Psoas muscle (tissue), 8 donors: Measurements from ENCODE around the gene KIF21B. TPM values are rescaled to one million over a fixed set of nuclear protein-coding genes. Genes with fewer than 3 reads are reported as not detected.

Experiments
- ATAC-seq, 4 donors: fragments of 200-7000 bp; cut with Tn5 transposase; one replicate each; pipeline ENCODE4 v1.9.1; 2020; ENCODE audit warnings: moderate library complexity in 3 of 4, mild to moderate bottlenecking in 2 of 4
- DNase-seq, 2 donors: peaks; one replicate each; pipeline ENCODE4 v3.0.0-alpha.2; 2020
- H3K27ac ChIP-seq: fragments of 200-600 bp; one replicate; pipeline ENCODE4 v1.8.0; 2022
- H3K27me3 ChIP-seq, 3 donors: fragments of 200-600 bp in 1 of 3; one replicate each; pipeline versions ENCODE4 v1.6.1 to v1.8.0; 2013 to 2022; ENCODE audit warnings: low read length in 2 of 3, mild to moderate bottlenecking in 2 of 3, moderate library complexity in 1 of 3; ENCODE audit not compliant: insufficient read depth in 3 of 3
- H3K36me3 ChIP-seq, 2 donors: fragments of 200-600 bp in 1 of 2; one replicate each; pipeline versions ENCODE4 v1.6.1 to v1.8.0; 2013 to 2022; ENCODE audit warnings: low read depth in 1 of 2, mild to moderate bottlenecking in 1 of 2, moderate library complexity in 1 of 2; ENCODE audit not compliant: insufficient read depth in 1 of 2
- H3K4me1 ChIP-seq: fragments of 200-600 bp; one replicate; pipeline ENCODE4 v1.8.0; 2022
- H3K4me3 ChIP-seq: fragments of 200-600 bp; one replicate; pipeline ENCODE4 v1.8.0; 2022; ENCODE audit warnings: mild to moderate bottlenecking
- H3K9me3 ChIP-seq: fragments of 200-600 bp; one replicate; pipeline ENCODE4 v1.8.0; 2022
- WGBS, 3 donors: extraction: QIAGEN DNeasy Blood & Tissue Kit; methylation state at CpG; one replicate each; pipeline versions ENCODE4 v1.1.6 to v1.1.7; 2013; 5-methylcytosine and 5-hydroxymethylcytosine counted together
- intact Hi-C, 2 donors: fragments of 100-400 bp; cut with DNase I; formaldehyde crosslinking; loops; one replicate each; pipeline versions ENCODE4 v1.11.0 to v1.14.2; 2022
- polyA plus RNA-seq, 3 donors: library from polyadenylated mRNA; stranded (reverse); fragments of 200-250 nt; gene quantifications; one replicate each; pipeline ENCODE4 v1.2.3, GENCODE V29; 2013
- total RNA-seq, 4 donors: library from RNA; stranded (reverse); fragmentation: NEBNext Ultra II Directional in 2 of 4; extraction: Animal tissue kit (Norgen Biotek cat#: 25700) in 2 of 4; gene quantifications; one replicate each; pipeline versions ENCODE4 v1.2.1 to v1.2.4, GENCODE V29; 2021 to 2023
- TF ChIP-seq, protein P1 (sequence below): fragments of 200-600 bp; IDR thresholded peaks from one replicate; pipeline ENCODE4 v1.8.0; 2022; ENCODE audit warnings: antibody characterized with exemption
- donor health status: healthy with polysubstance abuse.
- donor health status: DM: no; HTN: no; CAD: no; lungs with moderate emphysema.
- donor health status: Bipolar disorder and iron deficiency.
- donor health status: healthy.
- donor health status: DM: yes; HTN: yes; CAD: no.
- donor health status: DM: no; HTN: no; CAD: no.
- donor health status: DM: no; HTN: no; CAD: no.
- donor health status: DM: yes; HTN: yes; CAD: no.

KIF21B gene
- total and polyA plus RNA-seq, 7 donors, result 0.04 to 0.81 (median 0.20) TPM

GRCh38 chr1:200982071-200982945 lies 41.2 kb downstream of the KIF21B start:
- DNase-seq, result no peak
- Histone ChIP-seq H3K27me3 (no peaks in the 10 kb centered on the region), H3K4me3 (no peak overlapping the region), H3K36me3 (no peaks in the 10 kb centered on the region), H3K4me1 (no peaks in the 10 kb centered on the region), H3K9me3 (no peaks in the 10 kb centered on the region), H3K27ac (no peak overlapping the region)
- no peak for ATAC-seq
- TF ChIP-seq, protein P1, sequence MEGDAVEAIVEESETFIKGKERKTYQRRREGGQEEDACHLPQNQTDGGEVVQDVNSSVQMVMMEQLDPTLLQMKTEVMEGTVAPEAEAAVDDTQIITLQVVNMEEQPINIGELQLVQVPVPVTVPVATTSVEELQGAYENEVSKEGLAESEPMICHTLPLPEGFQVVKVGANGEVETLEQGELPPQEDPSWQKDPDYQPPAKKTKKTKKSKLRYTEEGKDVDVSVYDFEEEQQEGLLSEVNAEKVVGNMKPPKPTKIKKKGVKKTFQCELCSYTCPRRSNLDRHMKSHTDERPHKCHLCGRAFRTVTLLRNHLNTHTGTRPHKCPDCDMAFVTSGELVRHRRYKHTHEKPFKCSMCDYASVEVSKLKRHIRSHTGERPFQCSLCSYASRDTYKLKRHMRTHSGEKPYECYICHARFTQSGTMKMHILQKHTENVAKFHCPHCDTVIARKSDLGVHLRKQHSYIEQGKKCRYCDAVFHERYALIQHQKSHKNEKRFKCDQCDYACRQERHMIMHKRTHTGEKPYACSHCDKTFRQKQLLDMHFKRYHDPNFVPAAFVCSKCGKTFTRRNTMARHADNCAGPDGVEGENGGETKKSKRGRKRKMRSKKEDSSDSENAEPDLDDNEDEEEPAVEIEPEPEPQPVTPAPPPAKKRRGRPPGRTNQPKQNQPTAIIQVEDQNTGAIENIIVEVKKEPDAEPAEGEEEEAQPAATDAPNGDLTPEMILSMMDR, result no peak
- intact Hi-C loops, result no loop called here
- 56 to 57% (median 56%) methylated on average over 17 to 19 of the region's 19 CpGs for WGBS, 3 donors

GRCh38 chr1:200981278-200981677 lies 42.2 kb downstream of the KIF21B start:
- Histone ChIP-seq H3K27me3 (no peaks in the 10 kb centered on the region), H3K27ac (no peak overlapping the region), H3K9me3 (no peaks in the 10 kb centered on the region), H3K4me3 (no peak overlapping the region), H3K4me1 (no peaks in the 10 kb centered on the region), H3K36me3 (no peaks in the 10 kb centered on the region)
- no peak for DNase-seq
- 58 to 70% (median 59%) methylated on average over 4 of the region's 4 CpGs for WGBS, 3 donors
- intact Hi-C loops, result no loop called here
- TF ChIP-seq, protein P1, result no peak
- no peak for ATAC-seq

GRCh38 chr1:200980873-200981272 lies 42.6 kb downstream of the KIF21B start:
- Histone ChIP-seq H3K9me3 (no peaks in the 10 kb centered on the region), H3K27me3 (no peaks in the 10 kb centered on the region), H3K4me1 (no peaks in the 10 kb centered on the region), H3K4me3 (no peak overlapping the region), H3K36me3 (no peaks in the 10 kb centered on the region), H3K27ac (no peak overlapping the region)
- TF ChIP-seq, protein P1, result no peak
- DNase-seq (no peak), ATAC-seq (no peak)
- 80 to 83% (median 80%) methylated on average over 10 of the region's 10 CpGs for WGBS, 3 donors
- intact Hi-C loops, result no loop called here

DNA sequence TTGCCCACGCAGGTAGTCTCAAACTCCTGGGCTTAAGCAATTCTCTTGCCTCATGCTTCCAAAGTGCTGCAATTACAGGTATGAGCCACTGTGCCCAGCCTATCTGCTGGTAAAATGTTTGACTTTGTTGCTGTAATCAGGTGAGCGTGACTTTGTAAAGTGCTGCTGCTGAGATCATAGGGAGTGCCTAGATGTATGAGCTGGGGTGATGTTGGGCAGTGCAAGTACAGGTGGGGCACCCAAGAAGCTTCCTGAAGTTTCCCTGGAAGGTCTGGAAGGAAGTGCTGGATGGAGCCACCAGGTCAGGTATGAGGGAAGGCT lies 43.1 kb downstream of the KIF21B start:
- ATAC-seq (no peak), DNase-seq (no peak)
- WGBS, 3 donors, result 96 to 100% (median 96%) methylated on average over 2 of the region's 2 CpGs
- H3K36me3 ChIP-seq, result no peaks in the 10 kb centered on the region
- intact Hi-C loops, result no loop called here
- no peaks in the 10 kb centered on the region for H3K27me3 ChIP-seq
- TF ChIP-seq, protein P1, result no peak
- no peaks in the 10 kb centered on the region for H3K9me3 ChIP-seq
- no peaks in the 10 kb centered on the region for H3K4me1 ChIP-seq
- no peak overlapping the region for H3K27ac ChIP-seq
- H3K4me3 ChIP-seq, result no peak overlapping the region
